BJ (cell line): ENCODE results near the gene SRGAP3. TPM values are rescaled to one million over a fixed set of nuclear protein-coding genes. Genes with fewer than 3 reads are reported as not detected.

Experiments
- CTCF ChIA-PET: fragments of 350-600 bp; formaldehyde crosslinking; extraction: SDS; loops from one replicate; lab custom pipeline; 2021; ENCODE audit warnings: antibody characterized with exemption, inconsistent platforms; lab: Yijun Ruan, JAX
- POLR2A ChIA-PET: fragments of 300-600 bp; sonication (Branson Sonifier 250); formaldehyde crosslinking; extraction: SDS; loops from one replicate; lab custom pipeline; 2021; ENCODE audit warnings: antibody characterized with exemption; lab: Charles Lee
- DNase-seq: peaks from one replicate; pipeline ENCODE4 v3.0.0-alpha.2; 2011; ENCODE audit warnings: low read depth
- H3K27me3 ChIP-seq: 2 replicates; pipeline ENCODE4 v1.6.0; 2011; ENCODE audit warnings: low read length; ENCODE audit not compliant: control insufficient read depth, insufficient read depth
- H3K36me3 ChIP-seq: 2 replicates; pipeline ENCODE4 v1.5.1; 2011; ENCODE audit warnings: low read length; ENCODE audit not compliant: control insufficient read depth, insufficient read depth
- H3K4me3 ChIP-seq: 2 replicates; pipeline ENCODE4 v1.5.1; 2011; ENCODE audit warnings: low read depth, mild to moderate bottlenecking, control low read depth, low read length
- polyA plus RNA-seq: library from polyadenylated mRNA; depleted of rRNA; stranded (reverse); fragments of >200 nt; gene quantifications from 2 replicates; pipeline ENCODE4 v1.2.3, GENCODE V29; 2011
- TF ChIP-seq, protein P1 (sequence below): IDR thresholded peaks from 2 replicates; pipeline ENCODE4 v1.5.1; 2011; ENCODE audit warnings: low read depth, mild to moderate bottlenecking, control low read depth, inconsistent platforms, low read length, moderate library complexity; ENCODE audit not compliant: insufficient read depth

The SRGAP3 gene
- polyA plus RNA-seq, 1 experiment, result 0.75 TPM

DNA sequence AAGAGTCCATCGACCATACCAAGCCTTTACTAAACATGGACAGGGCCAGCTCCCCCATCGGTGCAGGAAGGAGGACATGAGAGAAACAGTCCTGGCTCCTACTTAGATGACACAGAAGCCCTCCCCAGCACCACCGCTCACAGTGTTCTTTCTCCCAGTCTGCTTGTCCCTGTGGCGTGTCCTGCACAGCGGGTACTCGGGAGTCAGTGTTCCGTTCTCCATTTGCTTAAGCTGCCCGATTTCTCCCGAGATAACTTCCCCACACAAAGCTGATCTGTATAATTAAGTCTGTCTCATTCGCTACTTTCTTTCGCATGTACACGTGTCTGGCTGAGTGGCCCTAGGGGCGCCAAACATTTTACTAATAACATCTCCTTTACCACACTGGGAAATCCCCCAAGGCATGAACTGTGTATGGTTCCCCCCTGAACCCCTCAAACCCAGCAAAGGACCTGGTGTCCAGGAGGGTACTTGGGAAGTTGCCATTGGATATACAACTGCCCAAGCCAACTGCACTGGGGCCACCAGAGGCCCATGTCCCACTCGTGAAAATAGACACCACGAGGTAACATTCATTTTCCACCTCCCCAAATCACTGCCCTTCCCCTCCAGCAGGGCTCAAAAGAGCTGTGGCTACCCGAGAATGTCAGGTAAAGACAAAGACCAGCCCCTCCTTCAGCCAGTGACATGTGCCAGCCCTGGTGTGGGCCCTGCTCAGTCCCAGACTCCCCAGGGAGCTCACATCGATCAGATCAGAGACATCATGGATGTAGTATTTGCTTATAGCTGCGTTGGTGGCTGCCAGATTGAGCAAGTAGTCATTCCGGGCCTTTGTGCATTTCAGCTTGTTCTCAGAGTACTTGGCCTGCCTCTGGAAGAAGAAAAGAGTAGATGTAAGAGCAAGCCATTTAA, 189.7 kb downstream of the SRGAP3 start:
- TF ChIP-seq, protein P1, sequence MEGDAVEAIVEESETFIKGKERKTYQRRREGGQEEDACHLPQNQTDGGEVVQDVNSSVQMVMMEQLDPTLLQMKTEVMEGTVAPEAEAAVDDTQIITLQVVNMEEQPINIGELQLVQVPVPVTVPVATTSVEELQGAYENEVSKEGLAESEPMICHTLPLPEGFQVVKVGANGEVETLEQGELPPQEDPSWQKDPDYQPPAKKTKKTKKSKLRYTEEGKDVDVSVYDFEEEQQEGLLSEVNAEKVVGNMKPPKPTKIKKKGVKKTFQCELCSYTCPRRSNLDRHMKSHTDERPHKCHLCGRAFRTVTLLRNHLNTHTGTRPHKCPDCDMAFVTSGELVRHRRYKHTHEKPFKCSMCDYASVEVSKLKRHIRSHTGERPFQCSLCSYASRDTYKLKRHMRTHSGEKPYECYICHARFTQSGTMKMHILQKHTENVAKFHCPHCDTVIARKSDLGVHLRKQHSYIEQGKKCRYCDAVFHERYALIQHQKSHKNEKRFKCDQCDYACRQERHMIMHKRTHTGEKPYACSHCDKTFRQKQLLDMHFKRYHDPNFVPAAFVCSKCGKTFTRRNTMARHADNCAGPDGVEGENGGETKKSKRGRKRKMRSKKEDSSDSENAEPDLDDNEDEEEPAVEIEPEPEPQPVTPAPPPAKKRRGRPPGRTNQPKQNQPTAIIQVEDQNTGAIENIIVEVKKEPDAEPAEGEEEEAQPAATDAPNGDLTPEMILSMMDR, result no peak
- ChIA-PET POLR2A (no interaction called here), CTCF (interaction anchor here (0.6 to 1.7 kb wide), 4 partner anchors 12 to 396 kb away, joined by 3 to 4 read pairs (median 3); no protein-coding TSS in a partner anchor)
- Histone ChIP-seq H3K4me3 (no peak overlapping the region), H3K36me3 (no peaks in the 10 kb centered on the region), H3K27me3 (peaks cover 2% of the 10 kb centered on the region; the same call in 1 of the 2 replicates)
- no peak for DNase-seq

DNA sequence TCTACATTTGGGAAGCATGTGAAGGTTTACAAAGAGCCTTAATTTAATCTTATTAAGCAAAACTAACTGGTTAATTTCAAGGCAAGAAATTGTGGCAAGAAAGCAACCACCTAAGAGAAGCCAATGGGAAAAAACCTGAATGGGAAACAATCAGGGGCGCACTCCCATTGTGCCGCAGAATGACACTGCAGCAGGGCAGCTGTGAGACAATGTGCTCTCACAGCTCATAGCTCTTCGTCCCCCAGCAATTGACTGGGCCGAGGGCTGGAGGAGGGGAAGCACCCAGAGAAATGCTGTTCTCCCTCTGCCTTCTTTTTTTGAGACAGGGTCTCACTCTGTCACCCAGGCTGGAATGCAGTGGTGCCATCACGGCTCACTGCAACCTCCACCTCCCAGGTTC, 192.9 kb downstream of the SRGAP3 start:
- CTCF ChIA-PET, result interaction anchor here (1.4 to 1.9 kb wide), 2 partner anchors 11 to 245 kb away, joined by 4 read pairs; no protein-coding TSS in a partner anchor
- POLR2A ChIA-PET, result no interaction called here
- TF ChIP-seq, protein P1, result no peak
- Histone ChIP-seq H3K36me3 (no peaks in the 10 kb centered on the region), H3K27me3 (no peaks in the 10 kb centered on the region; the same call in 1 of the 2 replicates), H3K4me3 (no peak overlapping the region)
- DNase-seq, result no peak

DNA sequence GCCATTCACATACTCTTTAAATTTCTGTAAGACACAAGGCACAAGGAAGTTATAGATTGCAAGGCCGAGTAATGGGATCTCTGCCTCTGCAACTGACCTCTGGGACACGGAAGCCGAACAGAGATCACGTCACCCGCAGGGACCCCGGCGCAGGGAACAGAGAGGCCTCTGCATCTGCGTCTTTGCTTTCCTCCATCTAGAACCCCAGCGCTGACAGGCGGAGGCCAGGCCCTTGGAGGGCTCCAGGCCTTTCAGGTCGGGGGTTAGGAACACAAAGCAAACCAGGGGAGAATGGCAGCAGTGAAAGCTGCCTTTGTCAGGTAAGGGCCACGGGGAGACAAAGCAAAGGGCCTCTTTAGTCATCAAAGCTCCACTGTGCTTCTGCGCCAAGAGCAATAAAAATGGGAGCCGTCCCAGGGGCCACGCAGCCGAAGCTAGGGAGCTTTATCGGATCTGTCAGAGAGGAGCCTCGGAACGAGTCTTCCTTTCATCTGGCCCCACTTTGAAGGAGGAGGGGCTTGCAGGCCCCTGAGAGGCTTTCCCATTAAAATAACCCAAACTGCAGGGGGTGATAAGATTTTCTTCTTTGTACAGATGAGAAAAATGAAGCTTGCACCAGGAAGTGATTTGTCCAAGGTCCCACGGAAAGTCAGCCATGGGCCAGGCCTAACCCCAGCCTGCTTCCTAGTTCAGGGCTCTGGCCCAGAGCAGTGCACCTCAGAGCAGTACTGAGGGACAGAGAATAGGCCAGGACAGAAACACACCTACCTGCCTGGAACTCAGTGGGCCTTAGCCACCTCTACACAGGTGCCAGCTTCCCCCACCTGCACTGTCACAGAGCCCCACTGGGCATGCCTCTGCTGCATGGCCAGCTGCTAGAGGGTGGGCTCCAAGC, 201.7 kb downstream of the SRGAP3 start:
- POLR2A ChIA-PET, result no interaction called here

DNA sequence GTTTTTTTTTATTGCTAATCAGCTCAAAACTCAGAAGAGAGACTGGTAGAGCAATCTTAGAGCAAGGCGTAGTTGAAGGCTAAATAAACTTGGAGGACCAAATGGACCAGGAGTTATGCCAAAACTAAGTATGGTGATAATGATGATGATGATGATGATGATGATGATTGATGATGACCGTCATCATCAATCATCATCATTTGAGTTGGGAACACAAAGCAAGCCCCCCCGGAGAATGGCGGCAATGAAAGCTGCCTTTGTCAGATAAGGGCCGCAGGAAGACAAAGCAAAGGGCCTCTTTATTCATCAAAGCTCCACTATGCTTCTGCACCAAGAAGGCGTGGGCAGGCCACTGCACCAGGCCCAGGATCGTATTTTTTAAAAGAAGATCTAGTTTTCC, 204.1 kb downstream of the SRGAP3 start:
- no peak for DNase-seq
- TF ChIP-seq, protein P1, result no peak
- Histone ChIP-seq H3K4me3 (no peak overlapping the region), H3K27me3 (no peaks in the 10 kb centered on the region), H3K36me3 (no peaks in the 10 kb centered on the region)
- POLR2A ChIA-PET, result no interaction called here
- CTCF ChIA-PET, result interaction anchor here (0.6 to 1.9 kb wide), 4 partner anchors 12 to 39 kb away, joined by 3 to 4 read pairs (median 4); no protein-coding TSS in a partner anchor

More for the DNA sequence above, 201.7 kb downstream of the SRGAP3 start:
- TF ChIP-seq, protein P1, result no peak
- Histone ChIP-seq H3K4me3 (no peak overlapping the region), H3K36me3 (no peaks in the 10 kb centered on the region), H3K27me3 (no peaks in the 10 kb centered on the region)
- DNase-seq, result no peak
- CTCF ChIA-PET, result interaction anchor here (1.2 kb wide), 1 partner anchor 12 kb away, joined by 3 read pairs; no protein-coding TSS in a partner anchor
